ENCODE results near the gene SLC35G3. TPM values are rescaled to one million over a fixed set of nuclear protein-coding genes. Genes with fewer than 3 reads are reported as not detected.

Gene SLC35G3
- polyA plus RNA-seq, 1 donor from 2014 or later, result not detected

GRCh38 chr17:35161281-35161761, 32.9 kb downstream of the SLC35G3 start:
- no peak overlapping the region for H2AFZ ChIP-seq (ENCODE audit: low read depth, low read length)
- no peak for TF ChIP-seq EP300 (conservative IDR thresholded peaks at IDR 0.05; ENCODE audit: poor library complexity, severe bottlenecking)
- H3K9me3 ChIP-seq (ENCODE audit: low read length), result no peaks in the 10 kb centered on the region

GRCh38 chr17:35160354-35161201, 33.6 kb downstream of the SLC35G3 start:
- no peaks in the 10 kb centered on the region for H3K9me3 ChIP-seq (ENCODE audit: low read length)
- no peak overlapping the region for H3K4me2 ChIP-seq (ENCODE audit: low read length)
- H3K4me3 ChIP-seq (ENCODE audit: low read length), result no peak overlapping the region
- H3K27ac ChIP-seq (ENCODE audit: low read length), result no peak overlapping the region
- H3K36me3 ChIP-seq (ENCODE audit: insufficient read depth, low read length), result no peaks in the 10 kb centered on the region
- no peaks in the 10 kb centered on the region for H3F3A ChIP-seq (ENCODE audit: insufficient read depth, low read length, poor library complexity, severe bottlenecking)
- H4K20me1 ChIP-seq (ENCODE audit: insufficient read depth), result no peaks in the 10 kb centered on the region
- H3K79me2 ChIP-seq (replicated peaks; ENCODE audit: insufficient read depth, low read length), result no peaks in the 10 kb centered on the region
- H2AFZ ChIP-seq (ENCODE audit: low read depth, low read length), result no peak overlapping the region
- H3K27me3 ChIP-seq (ENCODE audit: insufficient read depth, low read depth, low read length), result no peaks in the 10 kb centered on the region
- no peak overlapping the region for H3K9ac ChIP-seq (ENCODE audit: low read length)
- TF ChIP-seq SMC3 (conservative IDR thresholded peaks at IDR 0.05; ENCODE audit: poor library complexity) (no peak), TAF1 (IDR thresholded peaks at IDR 0.05; ENCODE audit: low read depth) (no peak), EZH2 (IDR thresholded peaks at IDR 0.05; ENCODE audit: borderline replicate concordance, insufficient read depth, low read length, poor library complexity, severe bottlenecking) (no peak), CTCF (IDR thresholded peaks at IDR 0.05; ENCODE audit: poor library complexity, severe bottlenecking) (no peak), RAD21 (conservative IDR thresholded peaks at IDR 0.05) (no peak), EP300 (conservative IDR thresholded peaks at IDR 0.05; ENCODE audit: poor library complexity, severe bottlenecking) (no peak), POLR2AphosphoS5 (IDR thresholded peaks at IDR 0.05) (no peak), MXI1 (conservative IDR thresholded peaks at IDR 0.05; ENCODE audit: poor library complexity, severe bottlenecking) (no peak)
- TF ChIP-seq, protein P1, sequence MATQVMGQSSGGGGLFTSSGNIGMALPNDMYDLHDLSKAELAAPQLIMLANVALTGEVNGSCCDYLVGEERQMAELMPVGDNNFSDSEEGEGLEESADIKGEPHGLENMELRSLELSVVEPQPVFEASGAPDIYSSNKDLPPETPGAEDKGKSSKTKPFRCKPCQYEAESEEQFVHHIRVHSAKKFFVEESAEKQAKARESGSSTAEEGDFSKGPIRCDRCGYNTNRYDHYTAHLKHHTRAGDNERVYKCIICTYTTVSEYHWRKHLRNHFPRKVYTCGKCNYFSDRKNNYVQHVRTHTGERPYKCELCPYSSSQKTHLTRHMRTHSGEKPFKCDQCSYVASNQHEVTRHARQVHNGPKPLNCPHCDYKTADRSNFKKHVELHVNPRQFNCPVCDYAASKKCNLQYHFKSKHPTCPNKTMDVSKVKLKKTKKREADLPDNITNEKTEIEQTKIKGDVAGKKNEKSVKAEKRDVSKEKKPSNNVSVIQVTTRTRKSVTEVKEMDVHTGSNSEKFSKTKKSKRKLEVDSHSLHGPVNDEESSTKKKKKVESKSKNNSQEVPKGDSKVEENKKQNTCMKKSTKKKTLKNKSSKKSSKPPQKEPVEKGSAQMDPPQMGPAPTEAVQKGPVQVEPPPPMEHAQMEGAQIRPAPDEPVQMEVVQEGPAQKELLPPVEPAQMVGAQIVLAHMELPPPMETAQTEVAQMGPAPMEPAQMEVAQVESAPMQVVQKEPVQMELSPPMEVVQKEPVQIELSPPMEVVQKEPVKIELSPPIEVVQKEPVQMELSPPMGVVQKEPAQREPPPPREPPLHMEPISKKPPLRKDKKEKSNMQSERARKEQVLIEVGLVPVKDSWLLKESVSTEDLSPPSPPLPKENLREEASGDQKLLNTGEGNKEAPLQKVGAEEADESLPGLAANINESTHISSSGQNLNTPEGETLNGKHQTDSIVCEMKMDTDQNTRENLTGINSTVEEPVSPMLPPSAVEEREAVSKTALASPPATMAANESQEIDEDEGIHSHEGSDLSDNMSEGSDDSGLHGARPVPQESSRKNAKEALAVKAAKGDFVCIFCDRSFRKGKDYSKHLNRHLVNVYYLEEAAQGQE (IDR thresholded peaks at IDR 0.05; ENCODE audit: borderline replicate concordance), result no peak
- no peaks in the 10 kb centered on the region for H3K9me2 ChIP-seq (ENCODE audit: insufficient read depth, low read length)

More at GRCh38 chr17:35161281-35161761, 32.9 kb downstream of the SLC35G3 start:
- H3F3A ChIP-seq (ENCODE audit: insufficient read depth, low read length, poor library complexity, severe bottlenecking), result no peaks in the 10 kb centered on the region
- no peaks in the 10 kb centered on the region for H3K79me2 ChIP-seq (replicated peaks; ENCODE audit: insufficient read depth, low read length)
- H3K4me3 ChIP-seq (ENCODE audit: low read length), result no peak overlapping the region
- H3K9me2 ChIP-seq (ENCODE audit: insufficient read depth, low read length), result no peaks in the 10 kb centered on the region
- H3K9ac ChIP-seq (ENCODE audit: low read length), result no peak overlapping the region
- no peak overlapping the region for H3K4me2 ChIP-seq (ENCODE audit: low read length)
- H3K27me3 ChIP-seq (ENCODE audit: insufficient read depth, low read depth, low read length), result no peaks in the 10 kb centered on the region
- H3K36me3 ChIP-seq (ENCODE audit: insufficient read depth, low read length), result no peaks in the 10 kb centered on the region
- H3K27ac ChIP-seq (ENCODE audit: low read length), result no peak overlapping the region
- H4K20me1 ChIP-seq (ENCODE audit: insufficient read depth), result no peaks in the 10 kb centered on the region

All from neural cell (in vitro differentiated cells).